GM19397 (cell line): ENCODE data around the gene RIPOR2.
"Not testable (repeated sequence)": the region's sequence is repeated elsewhere in the genome, so short reads cannot be mapped to it uniquely, and the experiment has no call there.

Source experiments
- ATAC-seq: cut with Tn5 transposase; IDR thresholded peaks from one replicate; pipeline ENCODE4 v1.9.1; 2021; ENCODE audit warnings: mild to moderate bottlenecking, moderate library complexity; ENCODE audit not compliant: unreplicated experiment

RIPOR2 gene

DNA sequence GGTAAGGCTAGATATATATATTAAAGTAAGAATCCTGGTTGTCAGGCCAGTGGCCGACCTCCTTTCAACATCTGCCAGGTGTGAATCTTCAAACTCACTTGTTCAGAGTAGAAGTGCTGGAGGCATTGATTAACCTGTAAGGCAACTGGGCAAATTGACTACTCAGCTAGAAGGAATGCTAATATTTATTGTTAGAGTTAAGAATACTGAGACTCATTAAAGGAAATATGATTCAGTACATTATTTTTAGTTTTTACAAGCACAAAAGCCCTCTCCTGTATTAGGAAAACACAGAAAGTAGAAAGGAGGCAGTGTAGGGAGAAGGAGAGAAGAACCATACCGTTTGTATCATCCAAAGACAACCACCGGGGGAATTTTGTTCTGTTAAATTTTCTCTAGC lies 53.5 kb downstream of the RIPOR2 start:
- no peak for ATAC-seq

- ATAC-seq = no peak
Observed at GRCh38 chr6:24881376-24881775, 54.4 kb downstream of the RIPOR2 start.

DNA sequence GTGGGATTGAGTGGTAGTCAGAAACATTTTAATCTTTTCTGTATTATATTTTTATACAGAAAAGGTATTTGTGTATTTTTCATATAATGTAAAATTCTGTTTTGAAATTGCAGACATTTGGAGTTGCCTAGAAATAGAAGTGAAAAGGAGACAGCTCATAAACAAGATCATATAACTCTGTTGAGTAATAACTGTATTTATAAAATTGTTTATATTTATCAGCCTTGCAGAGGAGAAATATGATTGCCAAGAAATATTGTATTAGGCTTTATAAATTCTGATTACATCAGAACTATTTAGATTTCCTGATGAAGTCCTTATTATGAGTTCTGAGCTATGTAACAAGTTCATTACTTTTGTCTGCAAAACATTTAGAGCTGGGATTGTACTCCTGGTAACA lies 55.3 kb downstream of the RIPOR2 start:
- ATAC-seq = no peak

DNA sequence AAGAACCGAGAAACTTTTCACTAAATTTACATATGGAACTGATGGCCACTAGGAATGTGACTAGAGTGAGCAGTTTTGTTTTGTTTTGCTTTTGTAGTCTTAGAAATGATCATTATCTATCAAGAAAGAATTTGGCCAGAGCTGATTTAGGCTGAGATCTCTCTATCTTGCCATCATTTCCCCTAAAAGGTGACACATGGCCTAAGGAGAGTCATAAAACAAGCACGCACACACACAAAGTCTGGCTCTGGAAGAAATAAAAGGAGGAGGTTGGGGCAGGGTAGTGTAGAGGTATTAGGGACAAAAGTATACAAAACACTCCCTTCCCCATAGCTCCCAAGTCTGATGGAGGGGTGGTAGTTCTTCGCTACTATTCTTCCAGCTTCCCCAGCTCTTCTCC lies 56.4 kb downstream of the RIPOR2 start:
- ATAC-seq = no peak

DNA sequence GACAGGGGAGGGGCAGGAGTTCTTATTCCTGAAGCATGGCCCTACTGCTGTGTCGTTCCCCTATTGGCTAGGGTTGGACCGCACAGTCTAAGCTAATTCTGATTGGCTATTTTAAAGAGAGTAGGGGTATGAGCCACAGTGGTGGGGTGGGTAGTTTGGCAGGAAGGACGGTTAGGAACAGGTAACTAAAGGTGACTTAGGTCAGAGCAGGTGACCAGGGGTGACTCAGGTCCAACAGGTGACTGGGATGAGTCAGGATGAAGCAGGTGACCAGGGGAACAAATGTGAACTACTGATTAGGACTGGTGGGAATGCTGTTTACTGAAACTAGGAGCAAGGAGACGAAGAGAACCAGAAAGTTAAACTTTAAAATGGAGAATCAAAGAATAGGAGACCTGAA lies 58.0 kb downstream of the RIPOR2 start:
- ATAC-seq = not testable (repeated sequence)

DNA sequence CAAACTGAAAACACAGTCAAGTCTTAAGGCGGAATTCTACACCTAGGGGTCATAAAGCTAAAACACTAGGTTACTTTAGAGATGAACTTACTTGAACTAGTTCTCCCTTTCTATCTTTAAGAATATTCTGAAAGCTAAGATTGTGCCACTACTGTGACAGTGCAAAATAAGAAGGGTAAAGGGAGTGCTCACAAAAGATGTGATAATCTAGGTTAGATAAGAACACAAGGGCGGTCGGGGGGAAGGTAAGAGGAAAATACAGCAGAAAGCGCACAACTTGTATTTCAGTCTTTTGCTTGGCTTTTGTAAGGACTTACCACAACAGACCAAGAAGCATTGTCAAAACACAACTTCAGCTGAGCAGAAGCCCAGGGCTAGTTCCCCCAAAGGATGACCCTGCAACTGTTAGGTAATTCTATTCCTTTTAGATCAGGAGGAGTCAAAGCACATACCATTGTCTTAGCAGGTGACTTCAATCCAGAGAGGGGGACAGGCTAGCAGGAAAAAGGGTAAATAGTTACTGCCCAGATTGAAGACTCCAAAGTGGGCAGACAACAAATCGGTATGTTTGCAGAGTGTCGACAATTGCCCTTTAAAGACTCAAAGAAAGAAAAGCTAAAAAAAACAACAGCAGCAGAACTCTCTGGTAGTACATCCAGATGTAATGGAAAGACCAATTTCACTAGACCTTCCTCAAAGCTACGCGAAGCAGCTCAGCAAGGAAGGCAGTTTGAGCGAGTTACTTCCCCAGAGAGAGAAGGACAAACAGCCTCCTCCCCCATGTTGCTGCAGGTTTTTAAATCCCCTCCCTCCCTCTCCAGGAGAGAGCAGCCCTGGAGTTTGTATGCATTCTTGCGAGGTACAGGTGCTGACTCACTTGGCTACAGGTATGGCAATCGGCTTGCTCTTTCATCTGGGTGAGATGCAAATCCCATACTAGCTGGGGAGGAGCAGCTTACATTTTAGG lies 59.0 kb downstream of the RIPOR2 start:
- ATAC-seq = no peak

DNA sequence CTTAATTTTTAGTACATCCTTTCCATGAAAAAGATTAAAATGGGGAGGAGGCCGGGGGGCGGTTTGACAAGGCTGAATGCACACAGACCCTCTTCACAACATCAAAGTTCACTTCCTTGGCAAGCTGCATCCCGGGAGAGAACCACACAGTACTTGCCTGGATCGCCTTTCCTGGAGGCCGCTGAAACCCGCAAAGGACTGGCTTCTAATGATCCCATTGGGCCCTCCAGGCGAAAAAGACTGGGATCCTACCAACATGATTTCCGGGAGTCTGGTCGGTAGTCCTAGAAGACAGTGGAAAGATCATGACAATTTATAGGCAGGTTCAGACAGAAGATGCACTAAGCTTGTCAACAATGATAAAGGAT lies 60.2 kb downstream of the RIPOR2 start:
- no peak for ATAC-seq

- no peak for ATAC-seq
Observed at GRCh38 chr6:24874776-24875533, 60.8 kb downstream of the RIPOR2 start.

DNA sequence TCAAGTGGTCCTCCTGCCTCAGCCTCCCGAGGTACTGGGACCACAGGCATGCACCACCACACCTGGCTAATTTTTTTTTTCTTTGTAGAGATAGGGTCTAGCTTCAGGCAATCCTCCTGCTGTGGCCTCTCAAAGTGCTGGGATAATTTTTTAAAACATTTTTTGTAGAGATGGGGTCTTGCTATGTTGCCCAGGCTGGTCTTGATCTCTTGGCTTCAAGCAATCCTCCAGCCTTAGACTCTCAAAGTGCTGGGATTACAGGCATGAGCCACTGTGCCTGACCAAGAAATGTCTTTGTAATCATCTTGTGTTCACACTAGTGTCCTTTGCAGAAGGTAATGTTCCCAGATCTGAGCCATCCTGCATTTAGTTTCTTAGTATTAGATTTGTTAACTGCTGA lies 61.6 kb downstream of the RIPOR2 start:
- no peak for ATAC-seq

- no peak for ATAC-seq
Observed at GRCh38 chr6:24872779-24873178, 63.0 kb downstream of the RIPOR2 start.

DNA sequence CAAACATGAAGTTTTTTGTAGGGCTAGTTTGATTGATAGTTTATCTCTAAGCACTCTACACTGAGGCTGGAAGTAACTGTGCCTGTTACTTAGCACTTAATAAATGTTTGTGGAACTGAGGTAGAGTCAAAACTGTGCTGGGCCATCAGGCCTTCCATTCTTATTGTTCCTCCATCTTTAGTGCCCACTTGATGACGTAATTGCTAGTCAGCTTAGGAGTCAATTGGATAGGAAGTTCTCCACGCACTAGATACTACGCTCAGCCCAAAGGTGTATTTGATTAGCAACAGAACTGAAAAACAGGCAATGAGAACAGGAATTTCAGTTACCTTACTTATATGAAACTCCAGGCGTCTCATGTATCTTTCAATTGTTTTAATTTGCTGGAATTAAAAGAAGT lies 67.0 kb downstream of the RIPOR2 start:
- ATAC-seq = no peak

DNA sequence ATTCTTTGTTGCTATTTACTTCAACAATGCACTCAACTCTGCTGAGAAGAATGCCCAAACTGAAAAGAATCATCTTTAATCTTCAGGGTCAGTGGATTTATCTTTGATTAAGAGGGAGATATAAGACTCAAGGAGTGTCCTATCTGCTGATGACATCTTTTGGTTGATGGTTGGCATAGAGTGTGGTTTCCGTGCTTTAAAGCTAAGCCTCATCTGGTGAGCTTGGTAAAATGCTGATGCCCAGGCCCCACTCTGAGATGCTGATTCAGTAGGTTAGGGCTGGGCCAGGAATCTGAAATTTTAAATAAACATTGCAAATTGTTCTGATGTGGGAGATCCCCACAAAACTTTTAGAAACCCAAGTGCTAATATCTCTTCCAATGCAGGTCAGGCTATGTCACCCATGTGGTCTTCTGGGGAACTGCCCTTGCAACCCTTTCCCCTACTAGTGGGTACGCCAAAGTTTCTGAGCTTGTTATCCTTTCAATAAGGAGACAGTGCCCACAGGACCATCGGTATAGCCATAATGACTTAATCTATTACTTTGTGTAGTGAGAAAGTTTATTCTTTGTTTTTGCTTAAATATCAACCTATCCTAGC lies 68.6 kb downstream of the RIPOR2 start:
- ATAC-seq = no peak

GRCh38 chr6:24865161-24865560 lies 70.6 kb downstream of the RIPOR2 start:
- no peak for ATAC-seq

DNA sequence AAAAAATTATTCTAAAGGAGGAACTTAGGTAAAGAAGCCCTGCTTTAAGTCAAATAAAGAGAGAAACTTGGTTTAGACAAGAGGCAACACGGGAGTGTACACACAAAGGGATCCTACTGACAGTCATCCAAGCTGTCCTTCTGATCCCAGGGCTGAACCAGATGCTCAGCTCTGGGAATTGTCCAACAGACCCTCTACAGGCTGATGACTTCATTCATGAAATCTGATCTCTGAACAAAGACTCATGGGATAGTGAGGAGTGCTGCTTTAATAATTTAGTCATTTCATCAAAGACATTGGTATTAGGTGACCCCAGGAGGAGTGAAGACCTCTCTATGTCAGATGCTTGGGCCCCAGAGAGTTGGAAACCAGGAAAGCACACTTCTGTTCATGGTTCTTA lies 71.4 kb downstream of the RIPOR2 start:
- ATAC-seq = no peak

DNA sequence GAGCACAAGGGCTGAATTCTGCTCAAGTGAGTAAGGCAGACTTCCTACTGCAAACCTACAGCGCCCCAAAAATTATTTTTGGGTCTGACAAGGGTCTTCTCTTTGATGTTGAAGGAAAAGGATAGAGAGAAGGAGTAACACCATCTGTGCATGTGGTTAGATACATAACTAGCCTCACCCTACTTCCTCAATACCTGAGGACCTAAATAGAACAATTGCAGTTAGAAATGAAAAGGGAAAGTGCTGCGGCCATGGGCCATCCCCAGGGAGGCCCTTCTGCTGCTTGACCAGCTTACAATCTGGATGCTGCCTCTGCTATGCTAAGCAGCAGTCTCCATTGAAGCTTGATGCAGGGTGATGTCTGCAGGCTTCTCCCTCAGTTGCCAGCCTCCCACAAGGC lies 73.8 kb downstream of the RIPOR2 start:
- peak; percentile 78 for ATAC-seq

- ATAC-seq = no peak
Observed at GRCh38 chr6:24859608-24860200, 76.1 kb downstream of the RIPOR2 start.

GRCh38 chr6:24859132-24859531 lies 76.6 kb downstream of the RIPOR2 start:
- no peak for ATAC-seq

DNA sequence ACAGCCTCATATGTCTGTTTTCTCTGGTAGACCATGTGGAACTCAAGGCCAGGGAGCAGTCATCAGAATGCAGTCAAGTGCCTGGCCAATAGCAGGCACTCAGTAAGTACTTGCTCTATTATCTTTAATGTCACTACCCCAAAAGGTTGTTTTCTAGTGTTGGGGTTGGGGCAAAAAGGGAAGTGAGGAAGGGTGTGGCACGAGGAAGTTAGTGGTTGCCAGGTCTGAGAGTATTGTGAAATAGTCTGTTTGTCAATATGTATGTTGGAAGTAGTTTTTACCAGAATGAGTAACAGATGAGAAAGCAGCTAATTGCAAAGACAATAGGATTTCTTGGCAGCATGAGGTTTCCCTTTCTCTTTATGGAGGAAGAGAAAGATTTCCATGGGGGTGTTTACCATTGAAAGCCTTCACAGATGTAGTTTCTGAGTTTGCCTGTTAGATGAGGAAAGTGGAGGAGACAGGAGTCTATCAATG lies 77.5 kb downstream of the RIPOR2 start:
- peak; percentile 49 for ATAC-seq

- no peak for ATAC-seq
Observed at GRCh38 chr6:24856901-24857670, 78.7 kb downstream of the RIPOR2 start.

DNA sequence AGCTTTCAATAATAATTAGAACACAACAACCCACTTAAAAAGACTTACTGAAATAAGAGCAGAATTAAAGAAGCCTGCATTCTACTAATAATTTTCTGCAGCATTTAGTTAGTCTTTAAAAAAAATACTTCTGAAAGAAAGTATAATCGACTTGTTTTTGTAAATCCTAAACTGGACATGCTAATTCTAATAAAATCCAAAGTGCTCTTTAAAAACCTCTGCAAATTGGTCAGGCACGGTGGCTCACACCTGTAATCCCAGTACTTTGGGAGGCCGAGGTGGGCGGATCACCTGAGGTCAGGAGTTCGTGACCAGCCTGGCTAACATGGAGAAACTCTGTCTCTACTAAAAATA lies 79.5 kb downstream of the RIPOR2 start:
- no peak for ATAC-seq
